MM.1S (cell line): ENCODE data around the gene CFAP68.

Experiments
- EZH2phosphoT487 ChIP-seq: fragments of 300-600 bp; sonication (generic); IDR thresholded peaks from 2 replicates; pipeline ENCODE4 v1.6.1; 2018; ENCODE audit warnings: antibody characterized with exemption, low read length
- TF ChIP-seq, protein P1 (sequence below): fragments of 300-600 bp; sonication (generic); IDR thresholded peaks from 2 replicates; pipeline ENCODE4 v1.5.1; 2016; ENCODE audit warnings: antibody characterized with exemption, low read length, mixed read lengths

DNA sequence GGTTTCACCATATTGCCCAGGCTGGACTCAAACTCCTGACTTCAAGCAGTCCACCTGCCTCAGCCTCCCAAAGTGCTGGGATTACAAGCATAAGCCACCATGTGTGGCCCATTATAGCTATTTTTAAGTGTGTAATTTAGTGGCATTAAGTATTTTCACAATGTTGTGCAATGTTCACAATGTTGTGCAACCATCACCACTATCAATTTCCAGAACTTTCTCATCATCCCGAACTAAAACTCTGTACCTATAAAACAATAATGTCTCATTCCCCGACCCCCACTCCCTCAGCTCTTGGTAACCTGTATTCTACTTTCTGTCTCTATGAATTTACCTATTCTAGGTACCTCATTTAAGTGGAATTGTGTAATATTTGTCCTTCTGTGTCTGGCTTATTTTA, 7.5 kb downstream of the CFAP68 start:
- TF ChIP-seq, protein P1, sequence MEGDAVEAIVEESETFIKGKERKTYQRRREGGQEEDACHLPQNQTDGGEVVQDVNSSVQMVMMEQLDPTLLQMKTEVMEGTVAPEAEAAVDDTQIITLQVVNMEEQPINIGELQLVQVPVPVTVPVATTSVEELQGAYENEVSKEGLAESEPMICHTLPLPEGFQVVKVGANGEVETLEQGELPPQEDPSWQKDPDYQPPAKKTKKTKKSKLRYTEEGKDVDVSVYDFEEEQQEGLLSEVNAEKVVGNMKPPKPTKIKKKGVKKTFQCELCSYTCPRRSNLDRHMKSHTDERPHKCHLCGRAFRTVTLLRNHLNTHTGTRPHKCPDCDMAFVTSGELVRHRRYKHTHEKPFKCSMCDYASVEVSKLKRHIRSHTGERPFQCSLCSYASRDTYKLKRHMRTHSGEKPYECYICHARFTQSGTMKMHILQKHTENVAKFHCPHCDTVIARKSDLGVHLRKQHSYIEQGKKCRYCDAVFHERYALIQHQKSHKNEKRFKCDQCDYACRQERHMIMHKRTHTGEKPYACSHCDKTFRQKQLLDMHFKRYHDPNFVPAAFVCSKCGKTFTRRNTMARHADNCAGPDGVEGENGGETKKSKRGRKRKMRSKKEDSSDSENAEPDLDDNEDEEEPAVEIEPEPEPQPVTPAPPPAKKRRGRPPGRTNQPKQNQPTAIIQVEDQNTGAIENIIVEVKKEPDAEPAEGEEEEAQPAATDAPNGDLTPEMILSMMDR: no peak
- TF ChIP-seq EZH2phosphoT487: no peak
